PC-9 (cell line): ENCODE measurements around the gene CADM1. TPM values are rescaled to one million over a fixed set of nuclear protein-coding genes. Genes with fewer than 3 reads are reported as not detected.

Source experiments
- BruUV-seq: library from RNA; stranded (reverse); fragments of 400-500 nt; replicated peaks from 2 replicates; lab custom pipeline; 2021; lab: Mats Ljungman, UMichigan
- CTCF ChIA-PET: fragments of 300-600 bp; sonication (Branson Sonifier 250); formaldehyde crosslinking; loops from one replicate; lab custom pipeline; 2022; ENCODE audit warnings: antibody characterized with exemption; lab: Charles Lee
- POLR2A ChIA-PET: fragments of 300-600 bp; sonication (Branson Sonifier 250); formaldehyde crosslinking; loops from one replicate; lab custom pipeline; 2022; ENCODE audit warnings: antibody characterized with exemption; ENCODE audit not compliant: unreplicated experiment; lab: Charles Lee
- DNase-seq, 2 experiments: peaks; one replicate each; pipeline versions ENCODE4 v3.0.0 to v3.0.0-alpha.2; 2015 to 2022; ENCODE audit warnings: mixed read lengths in 1 of 2
- H2AFZ ChIP-seq: fragments of 200-600 bp; sonication (generic); 2 replicates; pipeline ENCODE4 v1.8.1; 2017; ENCODE audit warnings: antibody characterized with exemption
- H3F3A ChIP-seq: fragments of 200-600 bp; sonication (generic); 2 replicates; pipeline ENCODE4 v1.8.1; 2017; ENCODE audit warnings: antibody characterized with exemption, mild to moderate bottlenecking, low read depth; ENCODE audit not compliant: insufficient read depth
- H3K27ac ChIP-seq: fragments of 200-600 bp; sonication (generic); 2 replicates; pipeline ENCODE4 v1.6.1; 2016; ENCODE audit warnings: mixed run types
- H3K27me3 ChIP-seq: fragments of 200-600 bp; sonication (generic); 2 replicates; pipeline ENCODE4 v1.6.1; 2016; ENCODE audit warnings: low read depth, mixed run types; ENCODE audit not compliant: insufficient read depth
- H3K36me3 ChIP-seq: fragments of 200-600 bp; sonication (generic); 2 replicates; pipeline ENCODE4 v1.6.1; 2016; ENCODE audit warnings: low read depth, mixed run types
- H3K4me1 ChIP-seq: fragments of 200-600 bp; sonication (generic); replicated peaks from 2 replicates; pipeline ENCODE4 v1.6.1; 2016; ENCODE audit warnings: mixed run types; ENCODE audit not compliant: insufficient read depth
- H3K4me2 ChIP-seq: fragments of 200-600 bp; sonication (generic); 2 replicates; pipeline ENCODE4 v1.6.1; 2017; ENCODE audit warnings: mixed run types
- H3K4me3 ChIP-seq: fragments of 200-600 bp; sonication (generic); 2 replicates; pipeline ENCODE4 v1.6.1; 2016; ENCODE audit warnings: mixed run types
- H3K79me2 ChIP-seq: fragments of 200-600 bp; sonication (generic); 2 replicates; pipeline ENCODE4 v1.6.1; 2017; ENCODE audit warnings: low read depth, mixed run types
- H3K9me2 ChIP-seq: fragments of 200-600 bp; sonication (generic); 2 replicates; pipeline ENCODE4 v1.8.1; 2017; ENCODE audit warnings: mild to moderate bottlenecking; ENCODE audit not compliant: insufficient read depth
- H3K9me3 ChIP-seq: fragments of 200-600 bp; sonication (generic); 2 replicates; pipeline ENCODE4 v1.8.1; 2016; ENCODE audit warnings: low read depth; ENCODE audit not compliant: insufficient read depth
- H4K20me1 ChIP-seq: fragments of 200-600 bp; sonication (generic); 2 replicates; pipeline ENCODE4 v1.8.1; 2017; ENCODE audit not compliant: insufficient read depth
- EZH2 ChIP-seq: fragments of 200-600 bp; sonication (generic); IDR thresholded peaks from 2 replicates; pipeline ENCODE4 v1.8.0; 2017; ENCODE audit warnings: antibody characterized with exemption, low read depth
- intact Hi-C: fragments of 100-400 bp; cut with micrococcal nuclease; formaldehyde crosslinking; loops from one replicate; pipeline ENCODE4 v1.10.0; 2022; ENCODE audit not compliant: unreplicated experiment
- total RNA-seq: library from RNA; stranded (reverse); gene quantifications from 2 replicates; pipeline ENCODE4 v1.2.3, GENCODE V29; 2021
- TF ChIP-seq, protein P1 (sequence below): fragments of 200-600 bp; sonication (generic); conservative IDR thresholded peaks from 2 replicates; pipeline ENCODE4 v1.6.1; 2017; ENCODE audit warnings: mixed run types, antibody characterized with exemption, mild to moderate bottlenecking, moderate library complexity

The CADM1 gene
- total RNA-seq, 1 experiment from 2014 or later: not detected

DNA sequence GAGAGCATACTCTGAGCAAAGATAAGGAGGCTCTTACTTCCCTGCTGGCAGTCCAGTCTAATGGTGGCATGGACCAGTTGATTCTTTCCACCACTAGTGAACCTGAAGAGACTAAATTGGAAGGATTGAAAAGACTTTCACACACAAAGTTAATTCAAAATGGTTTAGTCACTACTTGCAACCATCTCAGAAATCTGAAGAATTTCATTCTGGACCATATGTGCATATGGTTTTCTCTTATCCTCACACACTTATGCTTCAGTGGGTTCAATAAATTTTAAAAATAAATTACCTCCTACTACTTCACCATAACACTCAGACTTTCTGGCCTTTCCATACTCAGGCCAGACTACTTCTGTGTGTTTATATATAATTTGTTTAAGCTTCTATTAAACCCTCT is 44.7 kb downstream of the CADM1 start:
- CTCF ChIA-PET: no interaction called here
- Histone ChIP-seq H3K79me2 (no peaks in the 10 kb centered on the region), H3K36me3 (no peaks in the 10 kb centered on the region), H3K9me3 (no peaks in the 10 kb centered on the region), H2AFZ (no peak overlapping the region), H3K27ac (no peak overlapping the region), H3K4me1 (no peaks in the 10 kb centered on the region), H3K9me2 (no peaks in the 10 kb centered on the region), H3F3A (no peaks in the 10 kb centered on the region), H4K20me1 (no peaks in the 10 kb centered on the region), H3K4me2 (no peak overlapping the region), H3K4me3 (no peak overlapping the region), H3K27me3 (peaks cover 7% of the 10 kb centered on the region; the same call in 1 of the 2 replicates)
- no TSS peak for BruUV-seq
- POLR2A ChIA-PET: no interaction called here
- DNase-seq: no peak
- intact Hi-C loops: no loop called here
- TF ChIP-seq, protein P1, sequence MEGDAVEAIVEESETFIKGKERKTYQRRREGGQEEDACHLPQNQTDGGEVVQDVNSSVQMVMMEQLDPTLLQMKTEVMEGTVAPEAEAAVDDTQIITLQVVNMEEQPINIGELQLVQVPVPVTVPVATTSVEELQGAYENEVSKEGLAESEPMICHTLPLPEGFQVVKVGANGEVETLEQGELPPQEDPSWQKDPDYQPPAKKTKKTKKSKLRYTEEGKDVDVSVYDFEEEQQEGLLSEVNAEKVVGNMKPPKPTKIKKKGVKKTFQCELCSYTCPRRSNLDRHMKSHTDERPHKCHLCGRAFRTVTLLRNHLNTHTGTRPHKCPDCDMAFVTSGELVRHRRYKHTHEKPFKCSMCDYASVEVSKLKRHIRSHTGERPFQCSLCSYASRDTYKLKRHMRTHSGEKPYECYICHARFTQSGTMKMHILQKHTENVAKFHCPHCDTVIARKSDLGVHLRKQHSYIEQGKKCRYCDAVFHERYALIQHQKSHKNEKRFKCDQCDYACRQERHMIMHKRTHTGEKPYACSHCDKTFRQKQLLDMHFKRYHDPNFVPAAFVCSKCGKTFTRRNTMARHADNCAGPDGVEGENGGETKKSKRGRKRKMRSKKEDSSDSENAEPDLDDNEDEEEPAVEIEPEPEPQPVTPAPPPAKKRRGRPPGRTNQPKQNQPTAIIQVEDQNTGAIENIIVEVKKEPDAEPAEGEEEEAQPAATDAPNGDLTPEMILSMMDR: no peak
- TF ChIP-seq EZH2: no peak

DNA sequence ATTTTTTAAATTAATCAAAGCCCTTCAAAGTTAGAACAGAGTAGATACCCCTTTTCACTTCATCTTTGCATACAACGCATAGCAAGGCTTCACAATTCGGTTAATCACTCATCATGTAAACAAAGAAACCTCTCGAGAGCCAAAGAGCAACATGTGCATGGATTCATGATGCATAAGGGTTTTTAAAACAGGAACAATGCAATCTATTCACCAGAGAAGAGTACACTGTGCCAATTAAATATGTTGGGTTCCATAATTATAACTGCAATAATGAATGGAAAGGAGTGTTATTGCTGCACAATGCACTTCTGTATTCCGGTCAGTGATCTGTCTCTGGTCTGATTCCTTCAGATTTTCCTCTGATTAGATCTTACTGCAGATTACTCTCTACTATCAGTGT is 45.3 kb downstream of the CADM1 start:
- Histone ChIP-seq H3K9me2 (no peaks in the 10 kb centered on the region), H3K27ac (no peak overlapping the region), H4K20me1 (no peaks in the 10 kb centered on the region), H3K4me2 (no peak overlapping the region), H3F3A (no peaks in the 10 kb centered on the region), H3K9me3 (no peaks in the 10 kb centered on the region), H3K4me3 (no peak overlapping the region), H3K4me1 (no peaks in the 10 kb centered on the region), H2AFZ (no peak overlapping the region), H3K79me2 (no peaks in the 10 kb centered on the region), H3K36me3 (no peaks in the 10 kb centered on the region), H3K27me3 (peaks cover 7% of the 10 kb centered on the region; the same call in 1 of the 2 replicates)
- TF ChIP-seq, protein P1: no peak
- TF ChIP-seq EZH2: no peak
- POLR2A ChIA-PET: no interaction called here
- BruUV-seq: no TSS peak
- intact Hi-C loops: no loop called here
- CTCF ChIA-PET: no interaction called here
- DNase-seq: no peak

DNA sequence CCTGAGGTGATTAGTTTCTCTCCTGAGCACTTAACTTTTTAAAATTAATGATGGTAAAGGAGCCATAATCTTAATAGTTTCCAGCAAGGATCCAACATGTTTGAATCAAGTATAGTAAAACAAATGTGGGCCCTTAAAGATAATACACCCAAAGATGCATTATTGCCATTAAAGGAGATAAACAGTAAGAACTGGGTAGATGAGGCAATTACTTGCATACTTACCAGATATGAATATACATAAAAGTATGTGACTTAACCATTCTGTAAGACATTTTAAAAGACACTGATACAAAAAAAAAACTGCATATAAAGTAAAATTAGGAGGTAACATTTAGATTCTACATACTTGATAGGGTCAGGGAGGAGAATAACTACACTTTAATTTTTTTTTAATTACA is 48.2 kb downstream of the CADM1 start:
- no peak overlapping the region for H2AFZ ChIP-seq
- H3K36me3 ChIP-seq: no peaks in the 10 kb centered on the region
- H3K9me3 ChIP-seq: no peaks in the 10 kb centered on the region
- H3K79me2 ChIP-seq: no peaks in the 10 kb centered on the region
- no TSS peak for BruUV-seq
- H4K20me1 ChIP-seq: no peaks in the 10 kb centered on the region
- H3K4me2 ChIP-seq: no peak overlapping the region
- no peaks in the 10 kb centered on the region for H3K4me1 ChIP-seq
- ChIA-PET CTCF (no interaction called here), POLR2A (no interaction called here)
- no peaks in the 10 kb centered on the region for H3K27me3 ChIP-seq
- no peaks in the 10 kb centered on the region for H3K9me2 ChIP-seq
- no peak overlapping the region for H3K4me3 ChIP-seq
- TF ChIP-seq EZH2: no peak
- no peaks in the 10 kb centered on the region for H3F3A ChIP-seq
- DNase-seq: no peak
- no peak overlapping the region for H3K27ac ChIP-seq
- intact Hi-C loops: no loop called here

DNA sequence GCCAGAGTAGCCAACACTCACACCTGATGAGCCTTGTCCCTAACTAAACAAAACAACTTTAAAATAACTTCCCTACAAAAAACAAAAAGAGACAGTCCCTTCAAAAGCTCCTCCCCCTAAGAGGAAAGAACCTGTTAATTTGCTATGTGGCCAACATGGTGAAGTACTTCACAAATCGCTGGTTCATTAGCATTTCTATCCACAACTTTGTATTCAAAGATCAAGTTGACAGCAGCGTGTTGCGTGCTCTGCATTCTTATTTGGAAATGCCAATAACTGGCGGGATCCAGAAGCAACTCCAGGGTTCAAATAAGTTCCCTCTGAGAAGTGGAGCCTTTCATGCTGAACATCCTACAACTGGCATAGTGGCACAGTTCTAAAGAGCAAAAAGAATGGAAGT is 48.6 kb downstream of the CADM1 start:
- CTCF ChIA-PET: no interaction called here
- no TSS peak for BruUV-seq
- no peaks in the 10 kb centered on the region for H3K4me1 ChIP-seq

More for the DNA sequence above, 48.6 kb downstream of the CADM1 start:
- no peaks in the 10 kb centered on the region for H3K79me2 ChIP-seq
- H2AFZ ChIP-seq: no peak overlapping the region
- no peak for DNase-seq
- no peaks in the 10 kb centered on the region for H3F3A ChIP-seq
- H3K27ac ChIP-seq: no peak overlapping the region
- no peak for TF ChIP-seq EZH2
- TF ChIP-seq, protein P1: no peak
- H3K9me3 ChIP-seq: no peaks in the 10 kb centered on the region
- POLR2A ChIA-PET: no interaction called here
- no peaks in the 10 kb centered on the region for H4K20me1 ChIP-seq
- H3K36me3 ChIP-seq: no peaks in the 10 kb centered on the region
- H3K4me3 ChIP-seq: no peak overlapping the region
- intact Hi-C loops: no loop called here
- H3K9me2 ChIP-seq: no peaks in the 10 kb centered on the region
- no peak overlapping the region for H3K4me2 ChIP-seq
- H3K27me3 ChIP-seq: no peaks in the 10 kb centered on the region; the same call in 1 of the 2 replicates
